Neural progenitor cell (in vitro differentiated cells): Measurements from ENCODE around the gene GPR84. TPM values are rescaled to one million over a fixed set of nuclear protein-coding genes. Genes with fewer than 3 reads are reported as not detected.
A peak's percentile ranks its signal among the peaks of the same experiment; 100 is the strongest.
"Not testable (repeated sequence)": the region's sequence is repeated elsewhere in the genome, so short reads cannot be mapped to it uniquely, and the experiment has no call there.

ENCODE experiments used
- DNase-seq: peaks from one replicate; pipeline ENCODE4 v3.0.0-alpha.2; 2016; ENCODE audit warnings: low spot score
- H2AFZ ChIP-seq: fragments of 200-600 bp; sonication (generic); replicated peaks from 2 replicates; pipeline ENCODE4 v1.6.1; 2016; ENCODE audit warnings: antibody characterized with exemption
- H3F3A ChIP-seq: fragments of 200-600 bp; sonication (generic); 2 replicates; pipeline ENCODE4 v1.6.1; 2016; ENCODE audit warnings: antibody characterized with exemption, low read depth
- H3K27ac ChIP-seq: fragments of 200-600 bp; sonication (generic); 2 replicates; pipeline ENCODE4 v1.5.1; 2016; ENCODE audit warnings: mild to moderate bottlenecking
- H3K27me3 ChIP-seq: fragments of 200-600 bp; sonication (generic); 2 replicates; pipeline ENCODE4 v1.6.1; 2016; ENCODE audit warnings: mild to moderate bottlenecking, moderate library complexity
- H3K36me3 ChIP-seq: fragments of 200-600 bp; sonication (generic); 2 replicates; pipeline ENCODE4 v1.5.1; 2016
- H3K4me1 ChIP-seq: fragments of 200-600 bp; sonication (generic); 2 replicates; pipeline ENCODE4 v1.6.1; 2016; ENCODE audit warnings: mixed run types
- H3K4me2 ChIP-seq: fragments of 200-600 bp; sonication (generic); 2 replicates; pipeline ENCODE4 v1.6.1; 2016
- H3K4me3 ChIP-seq: fragments of 200-600 bp; sonication (generic); 2 replicates; pipeline ENCODE4 v1.5.1; 2016
- H3K79me2 ChIP-seq: fragments of 200-600 bp; sonication (generic); 2 replicates; pipeline ENCODE4 v1.6.1; 2016; ENCODE audit warnings: low read depth
- H3K9ac ChIP-seq: fragments of 200-600 bp; sonication (generic); 2 replicates; pipeline ENCODE4 v1.6.1; 2016
- H3K9me3 ChIP-seq: fragments of 200-600 bp; sonication (generic); 2 replicates; pipeline ENCODE4 v1.5.1; 2016; ENCODE audit warnings: low read depth
- H4K20me1 ChIP-seq: fragments of 200-600 bp; sonication (generic); 2 replicates; pipeline ENCODE4 v1.6.1; 2016; ENCODE audit warnings: low read depth
- H3K27ac Mint-ChIP-seq: 3 replicates; pipeline ENCODE4 v1.8.0; 2021; ENCODE audit warnings: mixed read lengths
- H3K27me3 Mint-ChIP-seq: 2 replicates; pipeline ENCODE4 v1.8.0; 2022; ENCODE audit warnings: low read depth, mild to moderate bottlenecking, inconsistent platforms, moderate library complexity, mixed read lengths; ENCODE audit not compliant: insufficient read depth
- H3K36me3 Mint-ChIP-seq: 3 replicates; pipeline ENCODE4 v1.8.0; 2021; ENCODE audit warnings: mixed read lengths
- H3K4me1 Mint-ChIP-seq: 3 replicates; pipeline ENCODE4 v1.8.0; 2021; ENCODE audit warnings: mixed read lengths
- H3K4me3 Mint-ChIP-seq: 3 replicates; pipeline ENCODE4 v1.8.0; 2021; ENCODE audit warnings: mild to moderate bottlenecking, moderate library complexity, mixed read lengths
- H3K9me3 Mint-ChIP-seq: 3 replicates; pipeline ENCODE4 v1.8.0; 2020; ENCODE audit warnings: mixed read lengths
- EZH2 ChIP-seq: fragments of 200-600 bp; sonication (generic); IDR thresholded peaks from 2 replicates; pipeline ENCODE4 v1.6.1; 2017; ENCODE audit warnings: antibody characterized with exemption, mild to moderate bottlenecking, moderate library complexity
- EZH2phosphoT487 ChIP-seq: fragments of 200-600 bp; sonication (generic); IDR thresholded peaks from 2 replicates; pipeline ENCODE4 v1.6.1; 2017; ENCODE audit warnings: antibody characterized with exemption
- total RNA-seq: library from RNA; depleted of rRNA; stranded (reverse); fragments of >200 nt; gene quantifications from 2 replicates; pipeline ENCODE4 v1.2.3, GENCODE V29; 2015; ENCODE audit warnings: low replicate concordance
- TF ChIP-seq, protein P1 (sequence below): fragments of 200-600 bp; sonication (generic); IDR thresholded peaks from 2 replicates; pipeline ENCODE4 v1.5.1; 2017; ENCODE audit warnings: antibody characterized with exemption, mild to moderate bottlenecking

GPR84 gene
- total RNA-seq, 1 donor from 2014 or later: not detected

DNA sequence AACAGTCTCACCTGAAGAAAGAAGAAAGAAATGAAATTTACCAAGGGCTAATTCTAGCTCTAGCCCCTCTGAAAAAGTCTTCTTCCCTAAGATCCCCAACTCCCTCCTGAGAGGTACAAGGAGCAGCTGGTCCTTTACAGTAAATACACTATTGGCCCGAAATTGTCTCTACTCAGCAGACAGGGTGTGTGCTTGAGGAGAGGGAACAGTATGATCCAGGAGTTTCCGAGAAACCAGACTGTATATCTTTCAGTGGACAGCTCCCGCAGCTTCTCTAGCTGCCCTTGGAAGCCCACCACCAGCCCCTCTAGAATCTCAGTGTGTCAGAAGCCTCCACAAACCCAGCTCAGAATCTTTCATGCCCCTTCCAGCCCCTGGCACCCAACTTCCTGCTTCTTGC is 8.1 kb downstream of the GPR84 start:
- H4K20me1 ChIP-seq: no peaks in the 10 kb centered on the region
- H3K9me3 ChIP-seq: no peaks in the 10 kb centered on the region
- peak overlapping the region; percentile 99 for H3K27ac ChIP-seq
- H3K4me1 ChIP-seq: peaks cover 94% of the 10 kb centered on the region
- H3K9ac ChIP-seq: no peak overlapping the region
- Mint-ChIP-seq H3K4me1 (peaks cover 41% of the 10 kb centered on the region), H3K4me3 (no peak overlapping the region), H3K9me3 (no peaks in the 10 kb centered on the region), H3K36me3 (no peaks in the 10 kb centered on the region), H3K27me3 (peaks cover 2% of the 10 kb centered on the region), H3K27ac (no peak overlapping the region)
- H3F3A ChIP-seq: peaks cover 80% of the 10 kb centered on the region
- H3K79me2 ChIP-seq: peaks cover 35% of the 10 kb centered on the region
- TF ChIP-seq EZH2phosphoT487: no peak
- TF ChIP-seq, protein P1, sequence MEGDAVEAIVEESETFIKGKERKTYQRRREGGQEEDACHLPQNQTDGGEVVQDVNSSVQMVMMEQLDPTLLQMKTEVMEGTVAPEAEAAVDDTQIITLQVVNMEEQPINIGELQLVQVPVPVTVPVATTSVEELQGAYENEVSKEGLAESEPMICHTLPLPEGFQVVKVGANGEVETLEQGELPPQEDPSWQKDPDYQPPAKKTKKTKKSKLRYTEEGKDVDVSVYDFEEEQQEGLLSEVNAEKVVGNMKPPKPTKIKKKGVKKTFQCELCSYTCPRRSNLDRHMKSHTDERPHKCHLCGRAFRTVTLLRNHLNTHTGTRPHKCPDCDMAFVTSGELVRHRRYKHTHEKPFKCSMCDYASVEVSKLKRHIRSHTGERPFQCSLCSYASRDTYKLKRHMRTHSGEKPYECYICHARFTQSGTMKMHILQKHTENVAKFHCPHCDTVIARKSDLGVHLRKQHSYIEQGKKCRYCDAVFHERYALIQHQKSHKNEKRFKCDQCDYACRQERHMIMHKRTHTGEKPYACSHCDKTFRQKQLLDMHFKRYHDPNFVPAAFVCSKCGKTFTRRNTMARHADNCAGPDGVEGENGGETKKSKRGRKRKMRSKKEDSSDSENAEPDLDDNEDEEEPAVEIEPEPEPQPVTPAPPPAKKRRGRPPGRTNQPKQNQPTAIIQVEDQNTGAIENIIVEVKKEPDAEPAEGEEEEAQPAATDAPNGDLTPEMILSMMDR: no peak
- no peak for TF ChIP-seq EZH2
- H3K27me3 ChIP-seq: no peaks in the 10 kb centered on the region
- H3K36me3 ChIP-seq: no peaks in the 10 kb centered on the region
- no peak overlapping the region for H2AFZ ChIP-seq
- peak overlapping the region; percentile 90 for H3K4me2 ChIP-seq
- peak overlapping the region; percentile 53 for H3K4me3 ChIP-seq
- DNase-seq: no peak

DNA sequence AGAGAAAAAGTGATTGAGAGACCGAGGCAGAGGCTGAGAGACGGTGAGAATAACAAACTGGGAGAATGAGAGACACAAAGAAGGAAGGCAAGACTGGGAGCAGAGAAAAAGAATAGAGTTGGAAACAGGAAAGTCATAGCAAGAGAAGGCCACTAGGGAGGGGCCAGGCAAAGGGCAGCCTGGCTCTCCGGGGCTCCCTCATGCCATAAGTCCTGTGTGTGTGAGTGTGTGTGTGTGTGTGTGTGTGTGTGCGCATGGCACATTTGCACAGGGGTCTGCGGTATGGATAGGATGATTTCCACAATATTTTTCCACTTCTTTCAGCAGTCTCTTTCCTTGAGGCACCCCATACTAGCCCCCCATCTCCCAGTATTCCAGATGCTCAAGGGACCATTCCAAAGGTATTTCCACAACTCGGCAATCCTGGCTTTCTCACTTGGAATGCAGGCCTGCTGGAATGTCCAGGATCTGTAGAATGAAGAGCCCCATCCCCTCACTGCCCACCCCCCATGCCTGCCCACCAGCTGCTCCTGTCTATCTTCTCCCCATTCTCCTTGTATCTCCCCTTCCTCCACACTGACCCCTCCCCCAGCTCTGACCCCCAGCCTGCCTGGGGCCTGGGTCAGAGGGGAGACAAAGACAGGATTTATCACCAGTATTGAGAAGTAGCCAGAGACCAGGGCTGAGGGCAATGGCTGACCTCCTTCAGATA is 9.0 kb downstream of the GPR84 start:
- Histone ChIP-seq H3K36me3 (no peaks in the 10 kb centered on the region), H3K79me2 (peaks cover 35% of the 10 kb centered on the region), H3K4me1 (peaks cover 94% of the 10 kb centered on the region), H3K9me3 (no peaks in the 10 kb centered on the region), H3K4me2 (peak overlapping the region; percentile 90), H3K4me3 (peak overlapping the region; percentile 53), H2AFZ (no peak overlapping the region), H3K27me3 (no peaks in the 10 kb centered on the region), H3K27ac (peak overlapping the region; percentile 99), H4K20me1 (no peaks in the 10 kb centered on the region), H3K9ac (peak overlapping the region; percentile 56), H3F3A (peaks cover 88% of the 10 kb centered on the region)
- Mint-ChIP-seq H3K36me3 (peaks cover 5% of the 10 kb centered on the region), H3K27me3 (peaks cover under 1% of the 10 kb centered on the region), H3K27ac (no peak overlapping the region), H3K9me3 (no peaks in the 10 kb centered on the region), H3K4me1 (peaks cover 42% of the 10 kb centered on the region), H3K4me3 (no peak overlapping the region)
- DNase-seq: peak; percentile 89
- TF ChIP-seq, protein P1: peak; percentile 34
- TF ChIP-seq EZH2: no peak

DNA sequence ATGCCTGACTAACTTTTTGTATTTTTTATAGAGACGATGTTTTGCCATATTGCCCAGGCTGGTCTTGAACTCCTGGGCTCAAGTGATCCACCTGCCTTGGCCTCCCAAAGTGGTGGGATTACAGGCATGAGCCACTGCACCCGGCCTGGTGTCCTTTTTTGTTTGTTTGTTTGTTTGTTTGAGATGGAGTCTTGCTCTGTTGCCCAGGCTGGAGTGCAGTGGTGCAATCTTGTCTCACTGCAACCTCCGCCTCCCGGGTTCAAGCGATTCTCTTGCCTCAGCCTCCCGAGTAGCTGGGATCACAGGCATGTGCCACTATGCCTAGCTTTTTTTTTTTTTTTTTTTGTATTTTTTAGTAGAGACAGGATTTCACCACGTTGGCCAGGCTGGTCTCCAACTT is 10.0 kb downstream of the GPR84 start:
- Mint-ChIP-seq H3K27ac (peak overlapping the region; percentile 100), H3K4me1 (peaks cover 50% of the 10 kb centered on the region), H3K36me3 (peaks cover 12% of the 10 kb centered on the region), H3K4me3 (peak overlapping the region; percentile 90)
- peaks cover 95% of the 10 kb centered on the region for H3K4me1 ChIP-seq
- not testable (repeated sequence) for H3K27me3 Mint-ChIP-seq, H3K27me3 ChIP-seq, H3K9me3 ChIP-seq, H3K36me3 ChIP-seq, DNase-seq, H3K9me3 Mint-ChIP-seq, H4K20me1 ChIP-seq, H2AFZ ChIP-seq, H3K9ac ChIP-seq
- peak overlapping the region; percentile 90 for H3K4me2 ChIP-seq
- H3K79me2 ChIP-seq: peaks cover 35% of the 10 kb centered on the region
- H3K27ac ChIP-seq: peak overlapping the region; percentile 99
- H3K4me3 ChIP-seq: peak overlapping the region; percentile 53
- peaks cover 88% of the 10 kb centered on the region for H3F3A ChIP-seq
